LoVo (cell line): Measurements from ENCODE around the gene TBC1D25.

Experiments
- DNase-seq: peaks from one replicate; pipeline ENCODE4 v3.0.0-alpha.2; 2016; ENCODE audit warnings: low spot score

TBC1D25 gene

GRCh38 chrX:48601741-48602394 lies 62.4 kb downstream of the TBC1D25 start:
- no peak for DNase-seq

- no peak for DNase-seq
Observed at GRCh38 chrX:48604701-48605100, 65.2 kb downstream of the TBC1D25 start.

- no peak for DNase-seq
Observed at GRCh38 chrX:48606091-48606490, 66.6 kb downstream of the TBC1D25 start.

GRCh38 chrX:48611703-48612102 lies 72.2 kb downstream of the TBC1D25 start:
- DNase-seq: no peak
